ENCODE data around the gene RFK. TPM values are rescaled to one million over a fixed set of nuclear protein-coding genes. Genes with fewer than 3 reads are reported as not detected.

The RFK gene
- total and polyA plus RNA-seq, 2 of the 13 experiments (the other 11 are each of a cell fraction or from before 2014, with no cell fraction given) = 18.2 to 37.2 TPM

- CTCF ChIA-PET (ENCODE audit: low intra/inter-chr PET ratio, low total read pairs) = no interaction called here
- no peaks in the 10 kb centered on the region for H3K9me3 ChIP-seq (ENCODE audit: low read length)
- H2AFZ ChIP-seq (ENCODE audit: low read length) = peak overlapping the region; percentile 46
- POLR2A ChIA-PET = interaction anchor here (0.9 to 2.4 kb wide), 7 partner anchors 10 to 1637 kb away, joined by 3 to 15 read pairs (median 7); partner anchors contain the start of genes NMRK1 and OSTF1
- in situ Hi-C loops (cut with HindIII; ENCODE audit: extremely low pct_ligation_motif_present, low pct_unique_long_range_greater_than_20kb) (no loop called here), intact Hi-C loops (cut with micrococcal nuclease; ENCODE audit: unreplicated experiment) (loop anchor here (2.0 kb wide), 1 partner anchor 63 kb away; the partner anchor contains the start of gene GCNT1)
- peaks cover 40% of the 10 kb centered on the region for H3K4me1 ChIP-seq (ENCODE audit: insufficient read depth, low read length)
- WGBS (ENCODE audit: low lambda C conversion rate) = 36% methylated on average over 10 of the region's 10 CpGs
- H3K36me3 ChIP-seq (replicated peaks in 1 of 2; ENCODE audit: control insufficient read depth in 1 of 2, insufficient read depth in 2 of 2, low read length in 2 of 2) = no peaks in the 10 kb centered on the region
- no TSS peak for BruUV-seq (replicated peaks)
- peak overlapping the region; percentile 77 for H3K4me2 ChIP-seq (ENCODE audit: low read depth, low read length)
- no peaks in the 10 kb centered on the region for H3K27me3 ChIP-seq (ENCODE audit: control insufficient read depth in 1 of 2, insufficient read depth in 2 of 2, low read length in 2 of 2)
- FAIRE-seq (no peak), ATAC-seq (no peak), DNase-seq (ENCODE audit: low spot score) (no peak)
- peaks cover 24% of the 10 kb centered on the region for H3K79me2 ChIP-seq (ENCODE audit: insufficient read depth, low read length)
- H4K20me1 ChIP-seq (ENCODE audit: insufficient read depth, low read length) = no peaks in the 10 kb centered on the region
- peak; percentile 97 for TF ChIP-seq ZNF121 (CRISPR knock-in tag; IDR thresholded peaks at IDR 0.05)
- no peak for TF ChIP-seq MAFG (CRISPR knock-in tag; IDR thresholded peaks at IDR 0.05)
- TF ChIP-seq ZNF292 (CRISPR knock-in tag; IDR thresholded peaks at IDR 0.05; ENCODE audit: borderline replicate concordance, low read depth) = peak; percentile 10; the same call in 1 of the 2 replicates
- TF ChIP-seq HNRNPK (IDR thresholded peaks at IDR 0.05; ENCODE audit: low read depth, low read length, poor library complexity, severe bottlenecking) = peak; percentile 39
- peak; percentile 85 for TF ChIP-seq ZNF770 (CRISPR knock-in tag; IDR thresholded peaks at IDR 0.05)
- TF ChIP-seq SP4 (CRISPR knock-in tag; IDR thresholded peaks at IDR 0.05) = no peak
- peak; percentile 87; the same call in 1 of the 2 replicates for TF ChIP-seq ZNF512 (CRISPR knock-in tag; IDR thresholded peaks at IDR 0.05)
- TF ChIP-seq ZMYM3 (CRISPR knock-in tag; IDR thresholded peaks at IDR 0.05) = peak; percentile 77
- peak overlapping the region; percentile 96 for H3K27ac ChIP-seq (ENCODE audit: extremely low read length, insufficient read depth, low read length)
- H3K4me3 ChIP-seq (replicated peaks in 1 of 3; ENCODE audit: insufficient read depth in 1 of 3, low read depth in 2 of 3, low read length in 3 of 3) = peak overlapping the region; percentile 60 to 74 (median 70)
- H3K9ac ChIP-seq (ENCODE audit: insufficient read depth, low read depth, low read length) = peak overlapping the region; percentile 89
Observed at GRCh38 chr9:76395381-76395780, 1.2 kb upstream of the RFK start.

All from HepG2 (cell line).